ENCODE measurements around the gene CBX4.

DNA sequence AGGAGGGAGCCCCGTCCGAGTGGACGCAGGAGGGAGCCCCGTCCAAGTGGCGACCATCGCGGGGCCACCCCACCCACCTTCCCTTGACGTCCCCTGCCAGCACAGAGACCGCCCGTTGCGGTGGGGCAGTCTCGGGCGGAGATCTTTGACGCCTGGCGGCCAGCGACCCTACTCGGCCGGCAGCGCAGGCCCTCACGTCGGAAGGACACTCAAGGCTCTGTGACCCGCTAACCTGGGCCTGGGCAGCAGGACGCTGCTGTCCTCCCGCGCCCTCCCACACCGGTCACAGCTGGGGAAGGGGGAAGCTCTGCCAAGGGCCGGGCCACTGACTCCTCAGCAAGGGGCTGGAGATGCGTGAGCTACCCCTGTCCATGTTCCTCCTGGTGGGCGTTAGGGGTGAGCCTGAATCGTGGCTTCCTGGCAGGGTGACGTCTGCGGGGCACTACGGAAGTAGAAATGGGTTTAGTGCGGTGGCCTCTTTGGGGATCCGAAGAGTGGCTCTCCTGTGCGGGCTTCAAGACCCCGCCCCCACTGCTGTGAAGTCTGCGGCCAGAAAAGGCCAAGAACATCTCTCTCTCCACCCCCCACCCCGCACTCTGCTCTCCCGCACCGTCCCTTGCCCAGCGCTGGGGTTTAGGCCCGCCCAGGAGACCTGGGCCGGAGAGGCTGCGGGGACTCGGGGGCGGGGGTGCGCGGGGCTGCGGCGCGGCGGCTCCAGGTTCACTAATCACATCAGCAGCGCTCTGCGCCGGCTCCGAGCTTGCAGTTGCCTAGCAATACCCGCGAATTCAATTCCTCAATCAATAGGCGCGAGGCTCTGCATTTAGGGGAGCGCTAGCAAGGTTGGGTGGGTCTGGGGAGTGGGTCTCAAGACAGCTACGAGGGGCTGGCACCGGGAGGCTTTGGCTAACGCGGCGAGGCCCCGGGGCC, 48.2 kb downstream of the CBX4 start:
- TF ChIP-seq, protein P1, sequence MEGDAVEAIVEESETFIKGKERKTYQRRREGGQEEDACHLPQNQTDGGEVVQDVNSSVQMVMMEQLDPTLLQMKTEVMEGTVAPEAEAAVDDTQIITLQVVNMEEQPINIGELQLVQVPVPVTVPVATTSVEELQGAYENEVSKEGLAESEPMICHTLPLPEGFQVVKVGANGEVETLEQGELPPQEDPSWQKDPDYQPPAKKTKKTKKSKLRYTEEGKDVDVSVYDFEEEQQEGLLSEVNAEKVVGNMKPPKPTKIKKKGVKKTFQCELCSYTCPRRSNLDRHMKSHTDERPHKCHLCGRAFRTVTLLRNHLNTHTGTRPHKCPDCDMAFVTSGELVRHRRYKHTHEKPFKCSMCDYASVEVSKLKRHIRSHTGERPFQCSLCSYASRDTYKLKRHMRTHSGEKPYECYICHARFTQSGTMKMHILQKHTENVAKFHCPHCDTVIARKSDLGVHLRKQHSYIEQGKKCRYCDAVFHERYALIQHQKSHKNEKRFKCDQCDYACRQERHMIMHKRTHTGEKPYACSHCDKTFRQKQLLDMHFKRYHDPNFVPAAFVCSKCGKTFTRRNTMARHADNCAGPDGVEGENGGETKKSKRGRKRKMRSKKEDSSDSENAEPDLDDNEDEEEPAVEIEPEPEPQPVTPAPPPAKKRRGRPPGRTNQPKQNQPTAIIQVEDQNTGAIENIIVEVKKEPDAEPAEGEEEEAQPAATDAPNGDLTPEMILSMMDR (IDR thresholded peaks at IDR 0.05) = no peak
- TF ChIP-seq POLR2A (IDR thresholded peaks at IDR 0.05) = no peak
